ENCODE results near the gene AHDC1.

- TF ChIP-seq CTCF (IDR thresholded peaks at IDR 0.05): no peak
- TF ChIP-seq POLR2A (IDR thresholded peaks at IDR 0.05): no peak
These were observed 19.5 kb downstream of the AHDC1 start for GRCh38 chr1:27584453-27584852.
